ENCODE data around the gene GALNT16. TPM values are rescaled to one million over a fixed set of nuclear protein-coding genes. Genes with fewer than 3 reads are reported as not detected.

The GALNT16 gene
- total and polyA plus RNA-seq, 2 of the 8 experiments (the other 6 are each of a cell fraction or from before 2014, with no cell fraction given), result 5.4 to 6.3 TPM

GRCh38 chr14:69316449-69317101, 56.6 kb downstream of the GALNT16 start:
- H3K4me1 ChIP-seq (replicated peaks in 1 of 4; ENCODE audit: control insufficient read depth in 3 of 4, insufficient read depth in 4 of 4, low read length in 3 of 4), result no peaks in the 10 kb centered on the region
- no peak overlapping the region for H3K4ac ChIP-seq (replicated peaks; ENCODE audit: insufficient read length, low read depth, low read length)
- FAIRE-seq, result no peak
- H3K9me3 ChIP-seq (ENCODE audit: insufficient read depth in 2 of 2, low read depth in 1 of 2, low read length in 1 of 2), result no peaks in the 10 kb centered on the region
- no peaks in the 10 kb centered on the region for H3K79me2 ChIP-seq (ENCODE audit: control insufficient read depth in 1 of 2, insufficient read depth in 2 of 2, low read length in 2 of 2)
- H4K20me1 ChIP-seq (replicated peaks in 1 of 2; ENCODE audit: control insufficient read depth in 1 of 2, insufficient read depth in 2 of 2, low read length in 2 of 2), result no peaks in the 10 kb centered on the region
- H3K79me1 ChIP-seq (ENCODE audit: low read depth, low read length), result no peaks in the 10 kb centered on the region
- H3K23ac ChIP-seq (ENCODE audit: insufficient read length), result no peak overlapping the region
- H4K91ac ChIP-seq (replicated peaks; ENCODE audit: insufficient read length, low read length), result no peak overlapping the region
- no peaks in the 10 kb centered on the region for H3K27me3 ChIP-seq (replicated peaks in 1 of 4; ENCODE audit: control insufficient read depth in 3 of 4, extremely low read depth in 1 of 4, insufficient read depth in 3 of 4, low read length in 3 of 4)
- H4K8ac ChIP-seq (ENCODE audit: extremely low read depth, insufficient read depth, low read length), result no peak overlapping the region
- H3K4me3 ChIP-seq (ENCODE audit: extremely low read depth in 1 of 4, insufficient read depth in 2 of 4, low read depth in 3 of 4, low read length in 4 of 4), result no peak overlapping the region
- DNase-seq (ENCODE audit: low read depth in 1 of 2, low spot score in 2 of 2), result peak in 1 of 2 experiments; percentile 41
- H2BK5ac ChIP-seq (ENCODE audit: low read depth, low read length), result no peak overlapping the region
- no peak overlapping the region for H3K9ac ChIP-seq (replicated peaks in 1 of 4; ENCODE audit: extremely low read depth in 1 of 4, low read depth in 3 of 4, low read length in 3 of 4)
- no peak overlapping the region for H3K56ac ChIP-seq (replicated peaks; ENCODE audit: insufficient read length, low read depth, low read length)
- no peak overlapping the region for H2BK15ac ChIP-seq (ENCODE audit: low read length)
- H2BK120ac ChIP-seq (replicated peaks; ENCODE audit: low read depth, low read length), result no peak overlapping the region
- no peak overlapping the region for H3K14ac ChIP-seq (ENCODE audit: insufficient read length)
- no peak overlapping the region for H3K27ac ChIP-seq (ENCODE audit: low read depth, low read length)
- H4K5ac ChIP-seq (ENCODE audit: insufficient read length, low read depth, low read length), result no peak overlapping the region
- CTCF ChIA-PET (ENCODE audit: partially characterized antibody), result interaction anchor here (1.2 to 5.3 kb wide), 9 partner anchors 9 to 84 kb away, joined by 3 to 24 read pairs (median 5); no protein-coding TSS in a partner anchor
- 80% methylated on average over 4 of the region's 4 CpGs; no CpG with 5 or more reads in 1 of the 2 experiments for WGBS, 2 experiments (ENCODE audit: extremely low coverage in 1 of 2, insufficient coverage in 1 of 2, insufficient read length in 1 of 2, insufficient replicate concordance in 2 of 2, low coverage in 1 of 2, low lambda C conversion rate in 2 of 2, missing lambda C conversion rate in 1 of 2)
- no peaks in the 10 kb centered on the region for H3K36me3 ChIP-seq (ENCODE audit: control insufficient read depth in 2 of 4, insufficient read depth in 4 of 4, low read length in 3 of 4)
- 0 out of 2 replicates have a peak overlapping the region, but pooled peaks have one; percentile 32 for H2BK12ac ChIP-seq (ENCODE audit: low read depth, low read length)
- no peak overlapping the region for H2BK20ac ChIP-seq (ENCODE audit: low read length)
- H2AFZ ChIP-seq (ENCODE audit: low read length), result no peak overlapping the region
- H3K18ac ChIP-seq (ENCODE audit: extremely low read depth, low read length), result no peak overlapping the region
- POLR2A ChIA-PET (ENCODE audit: partially characterized antibody), result interaction anchor here (1.0 kb wide), 1 partner anchor 176 kb away, joined by 3 read pairs; no protein-coding TSS in a partner anchor
- no peak overlapping the region for H3K4me2 ChIP-seq (ENCODE audit: insufficient read depth in 1 of 2, low read depth in 2 of 2, low read length in 2 of 2)
- no peaks in the 10 kb centered on the region for H3K23me2 ChIP-seq (ENCODE audit: low read depth, low read length)
- no peak overlapping the region for H2AK5ac ChIP-seq (ENCODE audit: low read depth, low read length)
- TF ChIP-seq CHD2 (IDR thresholded peaks at IDR 0.05; ENCODE audit: low read length) (no peak), CHD1 (IDR thresholded peaks at IDR 0.05; ENCODE audit: low read depth, low read length) (no peak), PHF8 (conservative IDR thresholded peaks at IDR 0.05; ENCODE audit: low read depth, low read length) (no peak), CTCF (IDR thresholded peaks at IDR 0.05; ENCODE audit: control extremely low read depth in 1 of 3, insufficient read depth in 1 of 3, low read depth in 1 of 3, low read length in 3 of 3) (no peak), GABPA (IDR thresholded peaks at IDR 0.05; ENCODE audit: borderline replicate concordance, insufficient read depth, low read length) (no peak), SP4 (IDR thresholded peaks at IDR 0.05; ENCODE audit: low read length) (no peak), BRCA1 (IDR thresholded peaks at IDR 0.05; ENCODE audit: low read depth, low read length) (no peak)

Data from H1 (cell line).